ENCODE data around the gene ARHGAP4. TPM values are rescaled to one million over a fixed set of nuclear protein-coding genes. Genes with fewer than 3 reads are reported as not detected.
A peak's percentile ranks its signal among the peaks of the same experiment; 100 is the strongest.

Gene ARHGAP4
- total and polyA plus RNA-seq, 2 of the 4 experiments (the other 2 are of a cell fraction), result 0.18 to 0.72 TPM

- ChIA-PET CTCF (interaction anchor here (0.8 kb wide), 1 partner anchor 11 kb away, joined by 7 read pairs; no protein-coding TSS in a partner anchor), POLR2A (ENCODE audit: unreplicated experiment) (interaction anchor here (0.5 kb wide), 1 partner anchor 626 kb away, joined by 12 read pairs; no protein-coding TSS in a partner anchor)
- no peak overlapping the region for H2AK9ac ChIP-seq (replicated peaks; ENCODE audit: low read depth, low read length, poor library complexity)
- no peak overlapping the region for H3K4me3 ChIP-seq (ENCODE audit: insufficient read depth, low read depth, low read length)
- H3K27ac ChIP-seq (ENCODE audit: insufficient read depth, low read length), result no peak overlapping the region
- H3K4ac ChIP-seq (ENCODE audit: low read depth, low read length), result no peak overlapping the region
- H4K5ac ChIP-seq (ENCODE audit: low read depth, low read length), result no peak overlapping the region
- intact Hi-C loops (cut with micrococcal nuclease), result no loop called here
- no peaks in the 10 kb centered on the region for H3K9me3 ChIP-seq (ENCODE audit: control insufficient read depth, insufficient read depth, low read length)
- no peak overlapping the region for H4K8ac ChIP-seq (ENCODE audit: low read depth in 2 of 2, low read length in 2 of 2)
- no peak overlapping the region for H2BK120ac ChIP-seq (ENCODE audit: low read depth, low read length)
- H3K4me1 ChIP-seq (ENCODE audit: control insufficient read depth, insufficient read depth, low read length), result peaks cover 2% of the 10 kb centered on the region
- no peak overlapping the region for H2BK15ac ChIP-seq (ENCODE audit: low read depth, low read length)
- DNase-seq (peak; percentile 58), ATAC-seq (ENCODE audit: low read depth) (peak; percentile 46)
- H2AFZ ChIP-seq (replicated peaks; ENCODE audit: low read length, poor library complexity), result peak overlapping the region; percentile 35
- H3K27me3 ChIP-seq (ENCODE audit: control insufficient read depth, insufficient read depth, low read length), result peaks cover 5% of the 10 kb centered on the region; the same call in 1 of the 2 replicates
- H2BK20ac ChIP-seq (ENCODE audit: low read depth, low read length), result no peak overlapping the region
- H3K18ac ChIP-seq (ENCODE audit: low read depth, low read length), result no peak overlapping the region
- BruUV-seq (replicated peaks), result no TSS peak
- no peak overlapping the region for H2AK5ac ChIP-seq (ENCODE audit: low read depth, low read length)
- WGBS, 2 experiments (ENCODE audit: extremely low coverage in 2 of 2, insufficient read length in 1 of 2), result 72% methylated on average over 2 of the region's 25 CpGs; no CpG with 5 or more reads in 1 of the 2 experiments
- TF ChIP-seq RAD21 (IDR thresholded peaks at IDR 0.05; ENCODE audit: low read length) (0 out of 2 replicates have a peak, but pooled peaks have one; percentile 17), SMC3 (IDR thresholded peaks at IDR 0.05; ENCODE audit: low read depth, low read length) (peak; percentile 27), CTCF (conservative IDR thresholded peaks at IDR 0.05; ENCODE audit: low read depth, low read length) (peak; percentile 50), BHLHE40 (IDR thresholded peaks at IDR 0.05; ENCODE audit: low read depth, low read length) (no peak)
- H3K79me1 ChIP-seq (ENCODE audit: low read depth in 1 of 2, low read length in 2 of 2), result peaks cover 0 to 7% of the 10 kb centered on the region in 2 experiments; a peak in 2 of 4 replicates
- no peak overlapping the region for H2BK5ac ChIP-seq (ENCODE audit: low read depth, low read length, poor library complexity, severe bottlenecking)
- H3K56ac ChIP-seq (ENCODE audit: extremely low read depth, insufficient read depth, low read length), result no peak overlapping the region
- no peak overlapping the region for H3K9ac ChIP-seq (ENCODE audit: low read depth, low read length)
- dilution Hi-C loops (cut with HindIII; ENCODE audit: low sequenced_read_pairs, unreplicated experiment), result no loop called here
- no peaks in the 10 kb centered on the region; the same call in 1 of the 2 replicates for H4K20me1 ChIP-seq (ENCODE audit: insufficient read depth, low read length)
- H3K23ac ChIP-seq (ENCODE audit: low read depth, low read length), result no peak overlapping the region
- H3K36me3 ChIP-seq (ENCODE audit: control insufficient read depth, insufficient read depth, low read length), result no peaks in the 10 kb centered on the region
- in situ Hi-C loops (cut with MboI; ENCODE audit: low sequenced_read_pairs), result loop anchor here (25.0 kb wide), 1 partner anchor 961 kb away; no protein-coding TSS in a partner anchor
- no peak overlapping the region for H3K4me2 ChIP-seq (ENCODE audit: low read depth, low read length)
- H4K91ac ChIP-seq (ENCODE audit: insufficient read depth, low read depth, low read length), result no peak overlapping the region
- no peaks in the 10 kb centered on the region; the same call in 1 of the 2 replicates for H3K9me1 ChIP-seq (ENCODE audit: insufficient read depth, low read length)
- no peak overlapping the region for H3K14ac ChIP-seq (replicated peaks; ENCODE audit: low read depth, low read length)
These were observed 2.9 kb downstream of the ARHGAP4 start for GRCh38 chrX:153922932-153923857.

Data from IMR-90 (cell line).